GM12878 (cell line): ENCODE results near the gene ARHGAP15. TPM values are rescaled to one million over a fixed set of nuclear protein-coding genes. Genes with fewer than 3 reads are reported as not detected.

Experiments used
- ATAC-seq: fragments of 200-7000 bp; cut with Tn5 transposase; 3 replicates; pipeline ENCODE4 v1.9.1; 2020; ENCODE audit warnings: mild to moderate bottlenecking, moderate library complexity
- BruUV-seq: library from RNA; stranded (reverse); fragments of 400-500 nt; replicated peaks from 2 replicates; lab custom pipeline; 2021; lab: Mats Ljungman, UMichigan
- CTCF ChIA-PET: fragments of 300-600 bp; sonication (Branson Sonifier 250); formaldehyde crosslinking; extraction: SDS; loops from one replicate; lab custom pipeline; 2021; ENCODE audit warnings: inconsistent platforms; lab: Yijun Ruan, JAX
- POLR2A ChIA-PET: fragments of 350-600 bp; formaldehyde crosslinking; extraction: SDS; loops from one replicate; lab custom pipeline; 2021; ENCODE audit warnings: inconsistent platforms; lab: Charles Lee
- RAD21 ChIA-PET: fragments of 300-600 bp; sonication (Branson Sonifier 250); formaldehyde crosslinking; loops from one replicate; lab custom pipeline; 2023; ENCODE audit warnings: antibody characterized with exemption; ENCODE audit not compliant: unreplicated experiment; lab: Charles Lee
- SMC1A ChIA-PET: fragments of 300-600 bp; sonication (Branson Sonifier 250); formaldehyde crosslinking; loops from one replicate; lab custom pipeline; 2023; ENCODE audit not compliant: unreplicated experiment, uncharacterized antibody; lab: Charles Lee
- DNase-seq: peaks from one replicate; pipeline ENCODE4 v3.0.0-alpha.2; 2011; ENCODE audit warnings: low read depth, low spot score
- FAIRE-seq: peaks from 3 replicates; lab custom pipeline; 2011; peaks lifted over from hg19 to GRCh38; lab: Jason Lieb, UNC
- H2AFZ ChIP-seq: 2 replicates; pipeline ENCODE4 v1.6.0; 2011; ENCODE audit warnings: low read depth, low read length, control low read depth; ENCODE audit not compliant: control insufficient read depth
- H3K27ac ChIP-seq: 2 replicates; pipeline ENCODE4 v1.5.1; 2011; ENCODE audit warnings: control low read depth; ENCODE audit not compliant: control insufficient read depth, insufficient read depth
- H3K27me3 ChIP-seq, 2 experiments: replicated peaks in 1 of 2; 2 replicates each; pipeline versions ENCODE4 v1.6.0 to v1.6.1; 2011; ENCODE audit warnings: low read length in 1 of 2; ENCODE audit not compliant: control insufficient read depth in 2 of 2, insufficient read depth in 2 of 2
- H3K36me3 ChIP-seq, 2 experiments: 2 replicates each; pipeline ENCODE4 v1.5.1; 2011; ENCODE audit warnings: low read length in 1 of 2; ENCODE audit not compliant: control insufficient read depth in 2 of 2, insufficient read depth in 2 of 2
- H3K4me1 ChIP-seq: 2 replicates; pipeline ENCODE4 v1.6.1; 2011; ENCODE audit warnings: mild to moderate bottlenecking, low read length, moderate library complexity, mixed read lengths; ENCODE audit not compliant: control insufficient read depth, insufficient read depth
- H3K4me2 ChIP-seq: 2 replicates; pipeline ENCODE4 v1.6.0; 2011; ENCODE audit warnings: control low read depth; ENCODE audit not compliant: control insufficient read depth, insufficient read depth
- H3K4me3 ChIP-seq: fragments of 200-600 bp; sonication (generic); 2 replicates; pipeline ENCODE4 v1.5.1; 2016
- H3K79me2 ChIP-seq: 2 replicates; pipeline ENCODE4 v1.6.0; 2011; ENCODE audit warnings: low read length; ENCODE audit not compliant: control insufficient read depth, insufficient read depth
- H3K9ac ChIP-seq: 2 replicates; pipeline ENCODE4 v1.8.0; 2011; ENCODE audit warnings: low read length, control low read depth, mixed read lengths; ENCODE audit not compliant: control insufficient read depth, insufficient read depth
- H3K9me3 ChIP-seq: replicated peaks from 3 replicates; pipeline ENCODE4 v1.5.1; 2011; ENCODE audit warnings: mild to moderate bottlenecking, low read length; ENCODE audit not compliant: control insufficient read depth, insufficient read depth
- H4K20me1 ChIP-seq: 2 replicates; pipeline ENCODE4 v1.6.0; 2011; ENCODE audit not compliant: control insufficient read depth, insufficient read depth
- ATF2 ChIP-seq: IDR thresholded peaks from 2 replicates; pipeline ENCODE4 v1.6.1; 2012; ENCODE audit warnings: low read length, inconsistent platforms
- BACH1 ChIP-seq: fragments of 450-650 bp; IDR thresholded peaks from 2 replicates; pipeline ENCODE4 v1.6.1; 2017; ENCODE audit warnings: mild to moderate bottlenecking, borderline replicate concordance
- EZH2 ChIP-seq: IDR thresholded peaks from 2 replicates; pipeline ENCODE4 v1.6.1; 2012; ENCODE audit warnings: low read depth, mild to moderate bottlenecking, control low read depth, inconsistent platforms, low read length, borderline replicate concordance; ENCODE audit not compliant: control insufficient read depth
- GATAD2B ChIP-seq: fragments of 450-650 bp; conservative IDR thresholded peaks from 2 replicates; pipeline ENCODE4 v1.6.1; 2017; ENCODE audit warnings: low read depth, mild to moderate bottlenecking, moderate library complexity
- JUND ChIP-seq: IDR thresholded peaks from 2 replicates; pipeline ENCODE4 v1.6.1; 2012; ENCODE audit warnings: low read depth, mild to moderate bottlenecking, low read length, improper control_type of control experiment, moderate library complexity
- LARP7 ChIP-seq: fragments of 450-650 bp; IDR thresholded peaks from 2 replicates; pipeline ENCODE4 v1.6.1; 2017; ENCODE audit warnings: mild to moderate bottlenecking
- MYC ChIP-seq: IDR thresholded peaks from 2 replicates; pipeline ENCODE4 v1.6.1; 2011; ENCODE audit warnings: mild to moderate bottlenecking, low read length, moderate library complexity, inconsistent platforms; ENCODE audit not compliant: insufficient read depth, insufficient replicate concordance, insufficient read length, severe bottlenecking
- NRF1 ChIP-seq: conservative IDR thresholded peaks from 2 replicates; pipeline ENCODE4 v1.6.1; 2011; ENCODE audit warnings: mild to moderate bottlenecking, low read depth, low read length, improper control_type of control experiment
- RCOR1 ChIP-seq: conservative IDR thresholded peaks from 2 replicates; pipeline ENCODE4 v1.6.1; 2012; ENCODE audit warnings: low read depth, low read length, improper control_type of control experiment
- SMAD1 ChIP-seq: fragments of 450-650 bp; IDR thresholded peaks from 2 replicates; pipeline ENCODE4 v1.6.1; 2018; ENCODE audit warnings: mild to moderate bottlenecking, low read depth; ENCODE audit not compliant: partially characterized antibody
- SMAD5 ChIP-seq: IDR thresholded peaks from 2 replicates; pipeline ENCODE4 v1.6.1; 2016; ENCODE audit warnings: antibody characterized with exemption, low read depth
- SMARCA5 ChIP-seq: fragments of 450-650 bp; IDR thresholded peaks from 2 replicates; pipeline ENCODE4 v1.6.1; 2017; ENCODE audit warnings: mild to moderate bottlenecking
- STAT3 ChIP-seq: IDR thresholded peaks from 2 replicates; pipeline ENCODE4 v1.6.1; 2011; ENCODE audit warnings: low read depth, low read length, improper control_type of control experiment
- TAF1 ChIP-seq: IDR thresholded peaks from 2 replicates; pipeline ENCODE4 v1.6.1; 2011; ENCODE audit warnings: mild to moderate bottlenecking, low read depth, low read length, borderline replicate concordance
- TCF3 ChIP-seq: IDR thresholded peaks from 2 replicates; pipeline ENCODE4 v1.6.1; 2012; ENCODE audit warnings: low read depth, mild to moderate bottlenecking, low read length, borderline replicate concordance; ENCODE audit not compliant: insufficient read depth
- ZNF687 ChIP-seq: fragments of 450-650 bp; IDR thresholded peaks from 2 replicates; pipeline ENCODE4 v1.6.1; 2017; ENCODE audit warnings: mild to moderate bottlenecking, moderate library complexity
- WGBS: methylation state at CpG from one replicate; pipeline ENCODE4 v1.1.6; 2016; ENCODE audit warnings: low lambda C conversion rate; ENCODE audit not compliant: insufficient replicate concordance, insufficient coverage; ENCODE audit errors: missing lambda C conversion rate; 5-methylcytosine and 5-hydroxymethylcytosine counted together
- in situ Hi-C: fragments of 300-500 bp; cut with MboI; formaldehyde crosslinking; loops from 9 replicates; pipeline ENCODE4 v1.14.3; 2018; ENCODE audit warnings: mixed read lengths
- intact Hi-C: fragments of 100-400 bp; cut with micrococcal nuclease; formaldehyde crosslinking; loops from one replicate; pipeline ENCODE4 v1.14.2; 2022; ENCODE audit not compliant: unreplicated experiment
- polyA plus RNA-seq, 11 experiments: library from polyadenylated mRNA; depleted of rRNA in 4 of 11; unstranded in 6 of 11; stranded (reverse) in 5 of 11; fragments of >200 nt; fragmentation: Nextera tagmentation in 4 of 11; fragmentation: Illumina TruSeq in 1 of 11; extraction: Ambion mirVana in 4 of 11; extraction: Trizol in 1 of 11; gene quantifications; 1 replicate in 1 of 11; 2 replicates in 10 of 11; pipeline versions ENCODE4 v1.2.1 to v1.2.3, GENCODE V29; 2011 to 2016; ENCODE audit warnings: inconsistent platforms in 2 of 11, missing spikeins in 2 of 11, low read depth in 1 of 11
- total RNA-seq, 4 experiments: library from RNA; depleted of rRNA in 3 of 4; stranded (reverse); fragments of >200 nt in 3 of 4; fragmentation: Illumina TruSeq in 1 of 4; extraction: Trizol in 1 of 4; gene quantifications; 2 replicates each; pipeline versions ENCODE4 v1.2.1 to v1.2.3, GENCODE V29; 2013 to 2021
- TF ChIP-seq, protein P1 (sequence below): fragments of 450-650 bp; IDR thresholded peaks from 2 replicates; pipeline ENCODE4 v1.6.1; 2017; ENCODE audit warnings: low read depth, mild to moderate bottlenecking, moderate library complexity

Gene ARHGAP15
- total and polyA plus RNA-seq, 10 of the 15 experiments (the other 5 are each of a cell fraction or from before 2014, with no cell fraction given): 38.0 to 92.6 (median 66.7) TPM

GRCh38 chr2:143398781-143399180, 269.6 kb downstream of the ARHGAP15 start:
- CTCF ChIA-PET: no interaction called here
- ATAC-seq: no peak
- intact Hi-C loops (no loop called here), in situ Hi-C loops (no loop called here)
- H3K27me3 ChIP-seq: no peaks in the 10 kb centered on the region
- no peaks in the 10 kb centered on the region for H3K79me2 ChIP-seq
- no peak overlapping the region for H3K27ac ChIP-seq
- H3K36me3 ChIP-seq: no peaks in the 10 kb centered on the region; a peak in 1 of 4 replicates
- no peak for DNase-seq
- no peaks in the 10 kb centered on the region for H3K9me3 ChIP-seq
- no peak for FAIRE-seq
- no peak overlapping the region for H3K4me2 ChIP-seq
- no peak overlapping the region for H3K4me3 ChIP-seq
- POLR2A ChIA-PET: interaction anchor here (1.0 kb wide), 1 partner anchor 138 kb away, joined by 4 read pairs; no protein-coding TSS in a partner anchor
- no TSS peak for BruUV-seq
- H3K9ac ChIP-seq: no peak overlapping the region
- H4K20me1 ChIP-seq: no peaks in the 10 kb centered on the region
- peaks cover 3% of the 10 kb centered on the region; the same call in 1 of the 2 replicates for H3K4me1 ChIP-seq
- SMC1A ChIA-PET: interaction anchor here (1.5 kb wide), 1 partner anchor 9 kb away, joined by 3 read pairs; no protein-coding TSS in a partner anchor
- 98% methylated on average over 2 of the region's 2 CpGs for WGBS
- no peak overlapping the region for H2AFZ ChIP-seq
- RAD21 ChIA-PET: no interaction called here
- TF ChIP-seq ZNF687 (no peak), TCF3 (no peak), NRF1 (no peak), SMAD5 (no peak), SMAD1 (no peak), GATAD2B (no peak), SMARCA5 (no peak), ATF2 (no peak), LARP7 (no peak), RCOR1 (no peak), BACH1 (no peak), JUND (no peak), MYC (no peak), STAT3 (no peak), EZH2 (no peak), TAF1 (no peak)
- TF ChIP-seq, protein P1, sequence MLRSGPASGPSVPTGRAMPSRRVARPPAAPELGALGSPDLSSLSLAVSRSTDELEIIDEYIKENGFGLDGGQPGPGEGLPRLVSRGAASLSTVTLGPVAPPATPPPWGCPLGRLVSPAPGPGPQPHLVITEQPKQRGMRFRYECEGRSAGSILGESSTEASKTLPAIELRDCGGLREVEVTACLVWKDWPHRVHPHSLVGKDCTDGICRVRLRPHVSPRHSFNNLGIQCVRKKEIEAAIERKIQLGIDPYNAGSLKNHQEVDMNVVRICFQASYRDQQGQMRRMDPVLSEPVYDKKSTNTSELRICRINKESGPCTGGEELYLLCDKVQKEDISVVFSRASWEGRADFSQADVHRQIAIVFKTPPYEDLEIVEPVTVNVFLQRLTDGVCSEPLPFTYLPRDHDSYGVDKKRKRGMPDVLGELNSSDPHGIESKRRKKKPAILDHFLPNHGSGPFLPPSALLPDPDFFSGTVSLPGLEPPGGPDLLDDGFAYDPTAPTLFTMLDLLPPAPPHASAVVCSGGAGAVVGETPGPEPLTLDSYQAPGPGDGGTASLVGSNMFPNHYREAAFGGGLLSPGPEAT: no peak
